Upper lobe of left lung (tissue), 4 donors: ENCODE results near the gene LZTR1.

Experiments used
- CTCF ChIP-seq, 6 experiments: fragments of 450-650 bp in 4 of 6; fragments of 200-600 bp in 2 of 6; sonication (generic) in 2 of 6; IDR thresholded peaks; one replicate each; pipeline ENCODE4 v1.5.1; 2016 to 2019; ENCODE audit warnings: antibody characterized with exemption in 6 of 6
- POLR2A ChIP-seq, 4 donors: fragments of 450-650 bp; IDR thresholded peaks; one replicate each; pipeline ENCODE4 v1.5.1; 2016 to 2017; ENCODE audit warnings: antibody characterized with exemption in 4 of 4, mild to moderate bottlenecking in 2 of 4
- POLR2AphosphoS5 ChIP-seq, 2 donors: sonication (generic); formaldehyde crosslinking; IDR thresholded peaks; one replicate each; pipeline ENCODE4 v1.5.1; 2017; ENCODE audit warnings: antibody characterized with exemption in 2 of 2

GRCh38 chr22:20976291-20976877 is 5.7 kb upstream of the LZTR1 start:
- TF ChIP-seq POLR2AphosphoS5 (IDR thresholded peaks at IDR 0.05) (no peak), CTCF (IDR thresholded peaks at IDR 0.05) (no peak), POLR2A (IDR thresholded peaks at IDR 0.05) (no peak)
